Anterior cingulate cortex (tissue), 58 donors: Measurements from ENCODE around the gene LHX2.

Experiments used
- DNase-seq, 58 donors: peaks; one replicate each; lab custom pipeline; 2025; lab: John Stamatoyannopoulos, UW

Gene LHX2

DNA sequence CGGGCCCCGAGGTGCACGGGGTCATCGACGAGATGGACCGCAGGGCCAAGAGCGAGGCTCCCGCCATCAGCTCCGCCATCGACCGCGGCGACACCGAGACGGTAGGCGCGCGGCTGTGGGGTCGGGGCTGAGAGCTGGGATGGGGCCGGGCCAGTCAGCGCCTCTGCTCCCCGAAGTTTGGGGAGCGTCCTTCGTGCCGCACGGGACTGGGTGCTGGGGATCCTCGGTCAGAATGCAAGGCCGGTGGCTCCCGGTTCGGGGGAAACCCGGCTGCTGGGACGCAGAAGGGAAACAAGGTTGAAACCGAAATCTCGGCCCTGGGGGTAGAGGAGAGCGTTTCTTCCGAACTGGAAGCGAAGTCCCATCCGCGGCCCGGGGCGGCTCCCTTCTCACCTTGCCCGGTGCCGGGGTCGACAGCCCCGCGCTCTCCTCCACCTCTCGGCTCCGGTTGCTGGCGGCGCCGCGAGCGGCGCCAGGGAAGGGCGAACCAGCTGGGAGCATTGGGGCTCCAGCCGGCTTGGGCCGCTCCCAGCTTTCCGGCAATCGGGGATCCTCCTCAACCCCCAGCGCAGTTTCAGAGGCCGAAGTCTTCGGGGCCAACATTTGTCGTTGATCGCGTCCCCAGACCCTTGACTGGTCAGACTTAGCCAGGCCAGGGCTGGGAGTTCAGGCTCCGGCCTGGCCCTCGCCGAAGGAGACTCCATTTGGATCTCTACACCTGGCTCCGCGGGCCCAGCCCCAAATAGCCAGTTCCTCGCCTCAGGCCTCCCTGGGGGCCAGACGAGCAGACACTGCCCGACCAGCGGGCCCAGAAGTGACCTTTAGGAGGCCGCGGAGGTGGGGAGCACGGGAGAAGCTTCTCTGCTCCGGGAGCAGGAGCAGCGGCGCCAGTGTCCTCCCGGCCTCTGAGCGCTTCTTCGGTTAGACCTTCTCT lies 1.1 kb downstream of the LHX2 start:
- DNase-seq, result no peak

DNA sequence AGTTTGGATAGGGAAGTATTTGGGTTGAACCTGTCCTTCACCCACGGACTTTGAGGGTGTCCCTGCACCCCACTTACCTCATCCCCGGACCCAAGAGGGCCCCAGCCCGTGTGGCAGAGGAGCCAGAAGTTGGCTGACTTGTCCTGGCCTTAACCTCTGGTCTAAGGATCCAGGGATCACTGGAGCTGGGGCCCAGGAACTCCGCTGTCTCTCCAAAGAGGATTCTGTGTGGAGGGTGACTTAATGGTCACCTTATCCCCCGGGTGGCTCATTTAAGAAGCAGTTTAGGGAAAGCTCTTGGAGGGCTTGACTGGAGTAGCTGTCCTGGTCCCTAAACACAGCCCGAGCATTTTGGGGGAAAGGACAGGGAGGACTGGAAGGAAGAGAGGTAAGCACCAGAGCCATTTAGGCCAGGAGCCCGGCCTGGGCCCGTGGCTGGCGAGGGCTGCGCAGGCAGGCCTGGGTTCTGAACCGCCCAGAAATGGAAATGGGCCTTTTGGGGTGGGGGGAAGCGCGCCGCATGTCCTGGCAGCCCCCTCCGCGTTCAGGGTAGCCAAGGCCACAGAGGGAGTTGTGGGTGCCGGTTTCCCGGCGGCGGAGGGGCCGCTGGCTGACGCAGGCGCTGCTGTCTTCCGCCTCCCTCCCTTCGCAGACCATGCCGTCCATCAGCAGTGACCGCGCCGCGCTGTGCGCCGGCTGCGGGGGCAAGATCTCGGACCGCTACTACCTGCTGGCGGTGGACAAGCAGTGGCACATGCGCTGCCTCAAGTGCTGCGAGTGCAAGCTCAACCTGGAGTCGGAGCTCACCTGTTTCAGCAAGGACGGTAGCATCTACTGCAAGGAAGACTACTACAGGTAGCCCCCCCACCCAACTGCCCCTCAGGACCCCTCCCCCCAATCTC lies 2.0 kb downstream of the LHX2 start:
- peak in 2 of 58 donors; percentile 24 to 30 for DNase-seq

DNA sequence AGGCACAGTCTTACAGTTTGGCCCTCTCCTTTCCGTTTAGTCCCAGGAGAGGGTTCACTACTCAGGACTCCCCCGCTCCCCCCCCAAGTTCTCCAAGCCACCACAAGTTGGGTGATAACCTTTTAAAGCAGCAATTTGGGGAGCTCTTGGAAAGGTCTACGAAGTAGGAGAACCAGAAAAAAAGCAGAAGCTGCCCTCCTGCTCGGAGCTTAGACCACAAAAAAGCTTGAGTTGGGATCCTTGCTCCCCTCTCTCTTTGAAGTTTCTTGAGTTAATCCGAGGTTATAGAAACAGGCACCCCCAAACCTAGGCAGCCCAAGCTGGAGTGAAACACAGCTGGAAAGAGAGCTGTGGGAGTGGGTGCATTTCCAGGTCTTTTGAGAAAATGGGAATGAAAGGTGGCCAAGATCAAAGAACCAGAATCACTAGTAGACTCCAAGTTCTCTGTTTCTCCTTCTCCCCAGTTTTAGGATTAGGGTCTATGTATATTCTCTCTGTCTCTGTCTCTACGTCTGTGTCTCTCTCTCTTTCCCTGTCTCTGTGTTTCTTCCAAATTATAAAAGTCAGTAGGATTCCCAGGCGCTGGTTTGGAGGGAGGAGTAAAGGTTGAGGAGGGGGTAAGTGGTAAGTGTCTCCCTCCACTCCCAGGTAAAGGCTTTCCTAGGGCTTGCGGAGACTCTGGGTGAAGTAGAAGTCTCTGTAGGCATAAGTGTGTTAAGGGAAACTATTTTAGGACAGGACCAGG lies 2.8 kb downstream of the LHX2 start:
- DNase-seq, result no peak

DNA sequence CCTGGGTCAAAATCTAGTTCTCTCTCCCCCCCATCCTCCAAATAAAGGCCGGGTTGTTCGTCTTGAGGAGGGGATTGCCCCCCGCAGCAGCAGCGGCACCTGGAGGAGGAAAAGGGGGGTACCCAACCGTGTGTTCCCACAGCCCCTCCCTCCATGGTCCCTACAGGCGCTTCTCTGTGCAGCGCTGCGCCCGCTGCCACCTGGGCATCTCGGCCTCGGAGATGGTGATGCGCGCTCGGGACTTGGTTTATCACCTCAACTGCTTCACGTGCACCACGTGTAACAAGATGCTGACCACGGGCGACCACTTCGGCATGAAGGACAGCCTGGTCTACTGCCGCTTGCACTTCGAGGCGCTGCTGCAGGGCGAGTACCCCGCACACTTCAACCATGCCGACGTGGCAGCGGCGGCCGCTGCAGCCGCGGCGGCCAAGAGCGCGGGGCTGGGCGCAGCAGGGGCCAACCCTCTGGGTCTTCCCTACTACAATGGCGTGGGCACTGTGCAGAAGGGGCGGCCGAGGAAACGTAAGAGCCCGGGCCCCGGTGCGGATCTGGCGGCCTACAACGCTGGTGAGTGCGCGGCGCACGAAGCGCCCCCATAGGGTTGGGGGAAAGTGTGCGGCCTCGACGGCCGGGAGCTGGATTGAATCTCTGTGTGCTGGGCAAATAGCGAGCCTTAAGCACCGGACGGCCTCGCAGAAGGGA lies 3.5 kb downstream of the LHX2 start:
- DNase-seq, result no peak

DNA sequence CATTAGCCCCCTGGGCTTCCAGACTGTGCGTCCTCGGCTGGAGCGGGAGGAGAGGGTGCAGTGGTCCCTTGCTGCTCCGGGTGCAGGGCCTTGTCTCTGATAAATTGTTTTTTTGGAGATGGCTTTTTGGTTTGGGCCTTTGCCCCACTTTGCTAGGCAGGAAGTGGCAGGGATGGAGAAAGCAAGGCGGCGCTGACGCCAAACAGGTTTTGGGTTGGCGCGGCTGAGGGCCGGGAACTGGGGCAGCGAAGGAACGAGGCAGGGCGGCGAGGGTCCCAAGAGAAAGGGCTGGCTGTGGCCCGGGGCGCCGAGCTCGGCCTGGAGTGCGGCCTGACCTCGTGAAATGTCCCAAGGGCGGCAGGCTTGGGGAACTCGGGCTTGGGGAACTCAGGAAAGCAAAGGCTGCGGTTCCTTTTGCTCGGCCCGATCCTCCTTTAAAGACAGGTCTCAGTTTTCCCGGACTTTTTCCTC lies 4.1 kb downstream of the LHX2 start:
- peak in 1 of 58 donors; percentile 24 for DNase-seq

DNA sequence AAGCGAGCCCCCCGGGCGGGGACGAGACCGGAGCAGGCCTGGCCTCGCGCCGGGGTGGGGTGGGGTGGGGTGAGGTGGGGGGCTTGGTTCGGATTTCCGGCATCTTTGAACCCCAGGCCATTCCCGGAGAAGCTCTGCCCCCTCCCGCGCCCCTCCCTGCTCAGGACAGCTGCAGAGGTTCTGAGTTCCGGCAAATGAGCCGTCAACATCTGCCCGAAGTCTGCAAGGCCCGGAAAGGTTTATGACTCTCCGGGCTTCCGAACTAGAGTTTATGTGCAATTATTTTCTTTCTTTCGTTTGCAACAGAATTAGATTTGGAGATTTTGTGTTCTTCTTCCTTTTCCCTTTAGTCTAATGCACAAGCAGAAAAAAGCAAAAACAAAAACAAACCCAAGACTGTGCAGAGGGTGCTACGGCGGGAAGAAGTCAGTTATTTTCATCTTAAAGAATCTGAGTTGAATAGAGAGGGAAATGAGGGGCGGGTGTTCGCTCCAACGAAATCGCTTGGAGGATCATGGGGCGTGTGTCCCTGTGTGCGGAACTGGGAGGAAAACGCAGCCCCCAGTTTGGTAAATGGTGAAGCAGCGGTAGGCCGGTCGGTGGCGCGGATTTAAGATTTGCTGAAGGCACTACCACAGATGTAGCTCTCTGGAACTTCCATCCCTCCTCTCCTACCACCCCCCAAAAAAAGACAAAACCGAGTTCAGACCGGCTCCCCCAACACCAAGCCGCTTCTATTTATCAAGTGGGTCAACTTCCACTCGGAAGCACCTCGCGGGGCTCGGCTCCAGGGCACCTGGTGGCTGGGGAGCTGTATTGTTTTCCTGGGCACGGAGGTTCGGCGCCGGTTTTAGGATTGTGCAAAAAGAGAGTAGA lies 4.8 kb downstream of the LHX2 start:
- no peak for DNase-seq

DNA sequence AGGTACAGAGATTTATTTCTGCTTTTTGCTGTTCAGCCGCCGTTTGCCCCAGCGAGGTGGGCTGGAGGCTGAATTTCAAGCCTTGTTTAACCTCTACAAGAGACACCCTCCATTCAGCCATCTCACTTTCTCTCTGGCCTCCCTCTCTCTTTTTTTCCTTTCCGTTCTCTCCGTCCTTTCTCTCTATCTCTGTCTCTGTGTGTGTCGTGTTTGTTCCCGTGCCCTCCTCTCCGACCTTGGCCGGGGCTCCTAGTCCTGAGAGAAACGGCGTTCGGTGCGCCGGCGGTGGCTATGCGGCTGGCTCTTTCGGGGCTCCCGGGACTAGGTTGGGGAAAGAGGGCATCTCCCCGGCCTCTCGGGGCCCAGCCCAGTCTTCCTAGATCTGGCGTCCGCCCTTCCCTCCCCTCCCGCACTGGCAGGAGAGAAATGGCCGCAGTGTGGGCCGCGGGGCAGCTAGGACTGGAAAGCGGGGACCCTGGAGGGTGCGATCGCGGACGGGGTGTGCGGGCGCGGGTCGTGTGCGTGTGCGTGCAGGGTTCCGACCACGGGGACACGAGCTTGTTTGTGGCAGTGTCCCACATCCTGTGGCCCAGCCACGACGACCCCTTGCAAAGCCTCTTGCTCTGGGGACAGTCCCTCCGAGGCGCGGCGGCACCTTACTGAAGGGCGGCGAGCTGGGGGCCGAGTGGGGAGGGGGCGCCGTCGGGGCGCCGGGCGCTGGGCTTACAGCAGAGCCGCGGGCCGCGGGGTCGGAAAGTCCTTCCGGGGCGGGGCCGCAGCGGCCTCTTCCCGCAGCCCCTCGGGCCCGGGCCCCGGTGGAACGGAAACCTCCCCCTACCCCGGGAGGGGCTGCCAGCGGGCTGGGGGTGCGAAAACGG lies 5.7 kb downstream of the LHX2 start:
- no peak for DNase-seq

DNA sequence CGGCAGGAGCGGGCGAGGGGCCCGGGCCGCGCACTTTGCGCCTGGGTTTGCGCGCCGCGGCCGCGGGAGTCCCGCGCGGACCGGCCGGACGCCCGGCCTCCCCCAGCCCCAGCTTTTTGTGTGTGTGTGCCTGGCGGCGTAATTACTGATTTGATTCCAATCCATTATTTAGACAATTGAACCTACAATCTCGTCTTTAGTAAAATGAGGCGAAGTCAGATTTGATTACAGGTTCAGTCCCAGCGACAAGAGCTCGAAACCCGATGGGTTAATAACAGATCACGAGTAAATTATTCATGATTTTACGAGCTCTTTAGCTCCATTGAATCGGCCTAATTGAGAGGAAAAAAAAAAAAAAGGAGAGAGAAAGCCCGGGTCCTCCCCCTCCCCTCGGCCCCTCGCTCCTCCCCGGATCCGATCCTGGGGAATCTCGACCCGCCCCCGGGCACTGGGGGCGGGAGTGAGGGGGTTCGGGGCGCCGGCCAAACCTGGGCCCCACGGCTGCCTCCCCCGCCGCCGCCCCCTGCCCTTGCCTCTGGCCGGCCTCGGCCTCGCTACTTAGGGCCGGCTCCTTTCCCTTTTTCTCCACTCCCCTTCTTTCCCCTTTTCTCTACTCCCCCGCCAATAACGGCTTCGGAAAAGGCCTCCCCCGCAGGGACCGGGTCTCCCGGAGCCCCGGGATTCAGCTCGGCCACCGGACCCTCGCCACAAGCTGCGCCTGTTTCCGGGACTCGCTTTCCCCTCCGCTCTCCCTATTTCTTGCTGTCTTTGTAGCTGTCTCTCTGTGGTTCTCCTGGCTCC lies 6.6 kb downstream of the LHX2 start:
- DNase-seq, result peak in 10 of 58 donors; percentile 21 to 58 (median 38)

DNA sequence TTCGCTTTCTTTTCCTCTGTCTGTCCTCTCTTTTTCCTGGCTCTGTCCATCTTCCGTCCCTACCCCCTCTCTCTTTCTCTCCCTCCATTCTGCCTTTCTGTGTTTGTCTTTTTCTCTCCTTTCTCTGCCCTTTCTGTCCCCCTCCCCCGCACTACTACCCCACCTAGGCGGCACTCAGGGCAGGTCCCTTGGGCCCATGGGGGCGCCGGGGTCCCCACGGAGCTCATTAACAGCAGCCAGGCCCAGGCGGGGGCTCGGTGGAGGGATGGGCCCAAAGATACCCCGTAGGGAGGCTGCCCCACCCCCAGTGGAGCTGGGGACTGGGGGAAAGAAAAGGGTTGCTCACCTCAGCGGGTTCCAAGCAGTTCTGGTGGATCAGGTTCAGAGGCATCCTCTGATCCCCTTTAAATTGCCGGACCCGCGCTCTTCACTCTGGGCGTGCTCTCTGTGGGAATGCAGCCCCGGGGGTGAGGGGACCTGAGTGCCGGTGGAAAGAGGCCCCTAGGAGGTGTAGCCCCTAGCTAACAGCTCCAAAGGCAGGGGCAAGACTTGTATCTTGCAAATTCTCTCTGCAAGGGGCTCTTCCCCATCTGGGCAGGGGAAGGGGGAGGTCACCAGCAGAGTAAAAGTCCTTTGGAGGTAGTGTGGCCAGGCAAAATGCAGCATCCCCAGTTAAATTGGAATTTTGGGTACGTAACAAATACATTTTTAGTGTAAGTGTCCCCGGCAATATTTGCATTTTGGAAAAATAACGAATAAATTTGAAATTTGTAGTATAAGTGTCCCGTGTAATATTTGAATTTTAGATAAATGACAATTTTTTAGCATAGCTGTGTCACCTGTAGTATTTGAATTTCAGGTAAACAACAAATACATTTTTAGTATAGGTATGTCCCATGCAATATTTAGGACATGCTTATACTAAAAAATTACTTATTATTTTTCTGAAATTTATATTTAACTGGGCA lies 7.4 kb downstream of the LHX2 start:
- no peak for DNase-seq

DNA sequence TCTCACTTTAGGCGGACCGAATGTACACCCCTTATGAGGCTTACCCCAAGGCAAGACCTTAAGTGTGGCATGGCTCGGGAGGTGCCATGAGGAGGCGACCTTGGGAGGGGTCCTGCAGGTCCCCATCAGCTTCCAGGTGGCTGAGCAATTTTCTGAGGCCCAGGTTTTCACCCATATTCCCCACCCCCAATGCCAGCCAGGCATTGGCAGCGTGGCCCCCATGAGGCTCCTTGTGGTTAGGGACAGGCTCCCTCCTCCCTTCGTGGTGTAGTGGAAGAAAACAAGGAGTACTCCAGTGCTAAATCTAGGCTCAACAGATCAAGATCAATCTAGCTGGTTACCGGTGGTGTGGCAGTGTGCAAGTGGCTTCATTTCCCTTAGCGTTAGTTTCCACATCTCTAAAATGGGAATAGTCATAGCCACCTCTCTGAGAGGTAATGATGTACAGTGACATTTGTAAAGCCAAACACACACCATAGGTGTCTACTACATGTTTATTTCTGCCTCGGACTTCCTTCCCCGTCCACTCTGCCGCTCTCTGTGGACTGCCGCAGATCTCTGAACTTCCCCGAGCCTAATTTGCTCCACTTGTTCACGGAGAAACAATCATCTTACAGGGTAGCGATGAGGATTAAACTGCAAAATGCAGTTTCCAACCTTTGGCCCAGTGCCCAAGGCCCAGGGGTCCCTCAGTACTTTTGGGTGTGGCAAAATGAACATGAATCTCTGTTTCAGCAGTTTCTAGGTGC lies 8.4 kb downstream of the LHX2 start:
- no peak for DNase-seq

DNA sequence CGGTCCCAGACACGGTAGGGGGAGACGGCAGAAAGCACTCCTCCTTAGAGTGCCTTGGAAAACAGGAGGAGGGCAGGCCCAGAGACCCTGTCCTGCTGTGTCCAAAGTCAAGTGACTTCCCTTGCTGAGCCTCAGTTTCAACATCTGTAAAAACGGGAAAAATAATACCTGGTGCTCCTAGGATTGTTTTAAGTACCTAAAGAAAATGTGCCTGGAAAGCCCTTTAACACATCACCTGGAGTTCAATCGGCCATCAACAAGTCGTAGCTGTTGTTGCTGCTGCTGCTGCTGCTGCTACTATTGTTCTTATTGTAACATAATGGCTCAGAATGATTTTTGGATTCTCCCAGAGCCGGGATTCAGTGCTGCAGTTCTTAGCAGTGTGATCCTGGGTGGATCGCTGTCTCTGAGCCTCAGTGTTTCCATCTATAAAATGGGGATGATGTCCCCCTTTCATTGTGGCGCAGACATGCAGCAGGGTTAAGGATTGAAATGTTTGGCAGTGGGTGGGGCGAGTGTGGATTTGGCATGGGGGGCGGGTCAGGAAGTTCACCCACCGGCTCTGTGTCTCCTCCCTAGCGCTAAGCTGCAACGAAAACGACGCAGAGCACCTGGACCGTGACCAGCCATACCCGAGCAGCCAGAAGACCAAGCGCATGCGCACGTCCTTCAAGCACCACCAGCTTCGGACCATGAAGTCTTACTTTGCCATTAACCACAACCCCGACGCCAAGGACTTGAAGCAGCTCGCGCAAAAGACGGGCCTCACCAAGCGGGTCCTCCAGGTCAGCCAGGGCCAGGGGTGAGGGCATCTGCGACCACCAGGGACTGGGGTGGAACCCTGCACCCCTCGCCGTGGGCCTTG lies 9.2 kb downstream of the LHX2 start:
- DNase-seq, result no peak

DNA sequence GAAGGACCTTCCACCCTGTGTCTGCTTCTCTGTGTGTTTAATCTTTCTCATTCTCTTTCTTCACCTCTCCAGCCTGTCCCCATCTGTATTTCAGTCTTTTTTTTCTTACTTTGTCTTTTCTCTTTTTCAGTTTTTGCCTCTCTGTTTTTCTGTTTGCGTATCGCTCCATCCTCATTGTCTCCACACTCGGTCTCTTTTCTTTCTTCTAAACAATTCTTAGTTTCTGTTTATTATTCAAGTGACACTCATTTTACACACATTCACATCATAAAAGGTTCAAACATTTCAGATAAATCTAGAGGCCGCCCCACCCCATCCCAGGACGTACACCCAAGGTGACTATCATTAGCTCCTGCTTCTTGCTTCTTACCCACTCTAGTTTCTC lies 9.8 kb downstream of the LHX2 start:
- no peak for DNase-seq

DNA sequence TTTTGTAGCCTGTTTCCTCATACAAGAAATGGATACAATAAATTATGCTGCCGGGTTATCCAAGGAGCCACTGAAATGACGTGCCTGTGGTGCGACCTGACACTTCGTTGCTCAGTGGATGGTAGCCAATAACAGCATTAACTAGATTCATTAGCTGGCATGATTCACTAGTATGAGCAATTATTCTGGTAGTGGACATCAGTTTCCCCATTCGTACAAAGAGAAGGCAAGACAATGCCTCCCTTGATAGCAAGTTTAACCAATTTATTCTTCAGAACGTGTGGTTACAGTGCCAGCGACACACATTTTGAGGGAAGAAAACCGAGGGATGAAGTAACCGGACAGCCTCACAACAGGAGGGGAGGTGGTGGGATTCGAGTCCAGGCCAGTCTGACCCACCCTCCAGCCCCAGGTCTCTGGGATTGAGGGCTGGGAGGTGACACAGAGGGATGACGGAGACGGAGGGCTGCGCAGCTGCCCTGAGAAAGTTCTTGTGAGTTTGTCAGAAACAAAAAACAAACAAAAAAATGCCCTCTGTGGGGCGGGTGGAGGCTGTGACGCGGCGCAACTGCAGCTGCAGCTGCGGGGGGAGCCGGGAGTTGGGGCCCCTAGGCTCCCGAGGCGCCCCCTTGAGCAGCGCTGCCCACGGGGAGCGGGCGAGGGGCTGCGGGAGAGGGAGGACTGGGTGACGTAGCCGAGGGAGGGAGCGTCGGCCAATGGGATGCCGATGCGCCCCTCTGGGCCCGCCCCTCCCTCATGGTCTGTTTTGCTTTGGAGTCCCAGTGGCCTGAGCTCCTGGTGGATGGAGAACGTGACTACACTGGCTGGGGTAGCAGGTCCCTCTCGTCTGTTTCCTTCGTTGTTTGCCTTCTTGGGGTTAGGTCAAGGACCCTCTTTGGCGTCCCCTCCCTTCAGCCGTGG lies 10.9 kb downstream of the LHX2 start:
- no peak for DNase-seq
